ENCODE data around the gene ZSCAN22.

ZSCAN22 gene

GRCh38 chr19:58355908-58356765 lies 29.3 kb downstream of the ZSCAN22 start:
- no peak for DNase-seq (ENCODE audit: low read depth)
- no peak for TF ChIP-seq CTCF (conservative IDR thresholded peaks at IDR 0.05; ENCODE audit: low read depth, low read length)
- no peak overlapping the region for H3K4me3 ChIP-seq (ENCODE audit: low read length)

GRCh38 chr19:58356766-58357480 lies 30.1 kb downstream of the ZSCAN22 start:
- DNase-seq (ENCODE audit: low read depth): no peak
- no peak overlapping the region for H3K4me3 ChIP-seq (ENCODE audit: low read length)

GRCh38 chr19:58357481-58358145 lies 30.8 kb downstream of the ZSCAN22 start:
- H3K4me3 ChIP-seq (ENCODE audit: low read length): no peak overlapping the region
- TF ChIP-seq CTCF (conservative IDR thresholded peaks at IDR 0.05; ENCODE audit: low read depth, low read length): no peak
- DNase-seq (ENCODE audit: low read depth): no peak

More at GRCh38 chr19:58356766-58357480, 30.1 kb downstream of the ZSCAN22 start:
- no peak for TF ChIP-seq CTCF (conservative IDR thresholded peaks at IDR 0.05; ENCODE audit: low read depth, low read length)

DNA sequence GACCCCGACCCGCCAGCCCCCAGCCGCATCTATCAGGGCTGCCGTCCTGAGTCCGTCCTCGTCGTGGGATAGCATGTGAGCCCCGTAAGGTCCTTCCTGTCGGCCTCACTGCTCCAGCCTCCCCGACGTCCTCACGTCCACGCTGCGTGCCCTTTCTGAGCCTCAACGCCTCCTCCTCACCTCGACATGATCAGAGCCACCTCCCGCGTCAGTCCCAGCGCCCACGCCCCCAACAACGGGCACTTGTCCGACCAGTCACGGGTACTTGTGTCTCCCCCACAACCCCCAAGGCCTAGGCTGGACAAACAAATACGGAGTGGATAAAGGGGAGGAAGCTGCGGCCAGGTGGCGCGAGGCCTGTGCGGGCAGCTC lies 35.1 kb downstream of the ZSCAN22 start:
- TF ChIP-seq CTCF (conservative IDR thresholded peaks at IDR 0.05; ENCODE audit: low read depth, low read length): no peak
- DNase-seq (ENCODE audit: low read depth): no peak
- H3K4me3 ChIP-seq (ENCODE audit: low read length): peak overlapping the region; percentile 76

GRCh38 chr19:58362272-58362994 lies 35.6 kb downstream of the ZSCAN22 start, which contains the start of gene ZNF497:
ZNF497 (minus strand) TSS chr19:58362751; CDS start chr19:58357635, 5,116 bp downstream.
- peak within 1 kb of the TSS; percentile 76 for H3K4me3 ChIP-seq (ENCODE audit: low read length)
- peak; percentile 71 for DNase-seq (ENCODE audit: low read depth)
- TF ChIP-seq CTCF (conservative IDR thresholded peaks at IDR 0.05; ENCODE audit: low read depth, low read length): no peak

- H3K4me3 ChIP-seq (ENCODE audit: low read length): no peak overlapping the region
These were observed 37.4 kb downstream of the ZSCAN22 start for GRCh38 chr19:58364146-58364545.

More at GRCh38 chr19:58364146-58364545, 37.4 kb downstream of the ZSCAN22 start:
- no peak for DNase-seq (ENCODE audit: low read depth)
- no peak for TF ChIP-seq CTCF (conservative IDR thresholded peaks at IDR 0.05; ENCODE audit: low read depth, low read length)

All from retinal pigment epithelial cell (primary cell).